NOMO-1 treated with dmso at 0.1 percent for 144 hours (cell line): ENCODE results near the gene SMG5.
"Not testable (repeated sequence)": the region's sequence is repeated elsewhere in the genome, so short reads cannot be mapped to it uniquely, and the experiment has no call there.

Experiments used
- DNase-seq: peaks from one replicate; lab custom pipeline; 2025; ENCODE audit not compliant: unreplicated experiment; lab: John Stamatoyannopoulos, UW

The SMG5 gene

DNA sequence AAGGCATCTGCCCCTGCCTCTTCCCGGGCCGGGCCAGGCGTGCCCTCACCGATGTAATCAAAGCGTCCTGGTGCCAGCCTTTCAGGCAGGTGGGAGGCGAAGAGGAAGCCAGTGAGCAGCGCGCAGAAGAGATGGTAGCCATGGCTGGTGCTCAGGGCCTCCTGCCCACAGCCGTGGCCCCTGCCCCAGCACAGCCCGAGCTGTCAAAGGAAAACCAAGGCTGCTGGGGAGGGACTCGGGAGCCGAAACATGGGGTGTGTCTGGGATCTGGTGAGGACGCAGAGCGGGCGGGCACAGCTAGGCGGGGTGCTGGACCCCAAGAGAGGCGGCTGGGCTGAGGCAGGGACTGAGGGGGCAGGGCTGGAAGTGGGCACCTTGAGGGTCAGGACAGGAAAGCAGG, 37.9 kb downstream of the SMG5 start:
- no peak for DNase-seq

DNA sequence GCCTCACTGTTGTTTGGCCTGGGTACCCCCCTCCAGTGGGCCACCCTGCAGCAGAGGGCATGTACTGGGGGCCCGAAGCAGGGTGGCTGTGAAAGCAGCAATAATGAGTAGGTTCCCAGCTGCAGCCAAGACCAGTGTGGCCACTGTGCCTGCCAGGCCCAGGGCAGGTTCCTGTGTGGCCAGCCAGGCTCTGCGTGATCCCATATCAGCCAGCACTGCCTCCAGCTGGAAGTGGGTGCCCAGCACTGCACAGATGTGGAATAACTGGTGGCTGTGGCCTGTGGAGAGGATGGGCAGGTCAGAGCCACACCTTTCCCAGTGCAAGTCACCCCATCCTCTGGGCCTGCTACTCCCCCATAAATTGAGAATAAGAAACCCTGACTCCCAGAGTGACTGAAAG, 38.5 kb downstream of the SMG5 start:
- DNase-seq: no peak

DNA sequence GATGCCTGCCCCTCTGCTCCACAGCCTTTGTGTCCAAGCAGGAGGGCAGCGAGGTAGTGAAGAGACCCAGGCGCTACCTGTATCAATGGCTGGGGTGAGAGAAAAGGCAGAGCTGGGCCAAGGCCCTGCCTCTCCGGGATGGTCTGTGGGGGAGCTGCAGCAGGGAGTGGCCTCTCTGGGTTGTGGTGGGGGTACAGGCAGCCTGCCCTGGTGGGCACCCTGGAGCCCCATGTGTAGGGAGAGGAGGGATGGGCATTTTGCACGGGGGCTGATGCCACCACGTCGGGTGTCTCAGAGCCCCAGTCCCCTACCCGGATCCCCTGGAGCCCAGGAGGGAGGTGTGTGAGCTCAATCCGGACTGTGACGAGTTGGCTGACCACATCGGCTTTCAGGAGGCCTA, 39.9 kb downstream of the SMG5 start:
- no peak for DNase-seq

DNA sequence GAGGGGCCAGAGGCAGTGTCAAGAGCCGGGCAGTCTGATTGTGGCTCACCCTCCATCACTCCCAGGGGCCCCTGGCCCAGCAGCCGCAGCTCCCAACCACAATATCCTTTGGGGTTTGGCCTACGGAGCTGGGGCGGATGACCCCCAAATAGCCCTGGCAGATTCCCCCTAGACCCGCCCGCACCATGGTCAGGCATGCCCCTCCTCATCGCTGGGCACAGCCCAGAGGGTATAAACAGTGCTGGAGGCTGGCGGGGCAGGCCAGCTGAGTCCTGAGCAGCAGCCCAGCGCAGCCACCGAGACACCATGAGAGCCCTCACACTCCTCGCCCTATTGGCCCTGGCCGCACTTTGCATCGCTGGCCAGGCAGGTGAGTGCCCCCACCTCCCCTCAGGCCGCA, 40.7 kb downstream of the SMG5 start, which contains the start of gene BGLAP:
BGLAP (plus strand) TSS at position 259 of the 400 bp plus-strand sequence; CDS start at position 307, 48 bp downstream.
- no peak for DNase-seq

DNA sequence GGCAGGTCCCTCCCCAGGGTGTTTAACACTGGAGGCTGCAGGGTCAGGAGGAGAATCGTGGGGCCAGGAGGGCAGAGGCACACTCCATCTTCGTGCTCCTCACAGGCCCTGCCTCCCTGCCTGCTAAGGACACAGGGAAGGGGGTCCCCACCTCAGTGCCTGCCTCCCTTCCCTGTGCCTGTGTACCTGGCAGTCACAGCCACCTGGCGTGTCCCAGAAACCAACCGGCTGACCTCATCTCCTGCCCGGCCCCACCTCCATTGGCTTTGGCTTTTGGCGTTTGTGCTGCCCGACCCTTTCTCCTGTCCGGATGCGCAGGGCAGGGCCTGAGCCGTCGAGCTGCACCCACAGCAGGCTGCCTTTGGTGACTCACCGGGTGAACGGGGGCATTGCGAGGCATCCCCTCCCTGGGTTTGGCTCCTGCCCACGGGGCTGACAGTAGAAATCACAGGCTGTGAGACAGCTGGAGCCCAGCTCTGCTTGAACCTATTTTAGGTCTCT, 41.3 kb downstream of the SMG5 start:
- no peak for DNase-seq

DNA sequence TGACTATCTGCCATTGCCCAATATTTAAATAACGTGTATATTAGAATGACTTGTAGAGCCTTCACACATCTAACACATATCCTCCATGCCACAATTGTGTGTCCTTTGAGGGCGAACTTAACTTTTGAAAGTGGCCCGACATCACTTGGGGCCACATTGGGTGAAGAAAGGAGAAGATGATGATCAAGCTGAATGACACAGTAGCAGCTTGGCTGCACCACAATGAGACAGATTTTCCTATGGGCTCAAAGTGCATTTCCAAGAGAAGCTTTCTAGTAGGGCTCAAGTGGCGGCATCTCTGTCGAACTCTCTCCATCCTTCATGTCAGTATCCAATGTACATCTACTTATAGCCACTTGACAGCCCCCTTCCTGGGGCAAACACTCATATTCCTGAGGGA, 44.4 kb downstream of the SMG5 start:
- no peak for DNase-seq

DNA sequence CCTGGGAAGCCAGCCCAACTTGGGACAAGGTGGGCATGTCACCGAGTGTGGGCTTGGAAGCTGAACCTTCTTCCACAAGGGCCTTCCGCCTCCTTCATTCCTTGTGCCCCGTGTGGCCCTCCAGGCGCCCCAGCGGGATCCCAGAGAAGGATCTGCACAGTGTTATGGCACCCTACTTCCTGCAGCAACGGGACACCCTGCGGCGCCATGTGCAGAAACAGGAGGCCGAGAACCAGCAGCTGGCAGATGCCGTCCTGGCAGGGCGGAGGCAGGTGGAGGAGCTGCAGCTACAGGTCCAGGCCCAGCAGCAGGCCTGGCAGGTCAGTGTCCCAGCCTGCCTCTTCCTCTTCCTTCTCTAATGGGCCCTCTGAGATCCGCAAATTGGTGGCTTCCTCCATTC, 46.5 kb downstream of the SMG5 start:
- no peak for DNase-seq

DNA sequence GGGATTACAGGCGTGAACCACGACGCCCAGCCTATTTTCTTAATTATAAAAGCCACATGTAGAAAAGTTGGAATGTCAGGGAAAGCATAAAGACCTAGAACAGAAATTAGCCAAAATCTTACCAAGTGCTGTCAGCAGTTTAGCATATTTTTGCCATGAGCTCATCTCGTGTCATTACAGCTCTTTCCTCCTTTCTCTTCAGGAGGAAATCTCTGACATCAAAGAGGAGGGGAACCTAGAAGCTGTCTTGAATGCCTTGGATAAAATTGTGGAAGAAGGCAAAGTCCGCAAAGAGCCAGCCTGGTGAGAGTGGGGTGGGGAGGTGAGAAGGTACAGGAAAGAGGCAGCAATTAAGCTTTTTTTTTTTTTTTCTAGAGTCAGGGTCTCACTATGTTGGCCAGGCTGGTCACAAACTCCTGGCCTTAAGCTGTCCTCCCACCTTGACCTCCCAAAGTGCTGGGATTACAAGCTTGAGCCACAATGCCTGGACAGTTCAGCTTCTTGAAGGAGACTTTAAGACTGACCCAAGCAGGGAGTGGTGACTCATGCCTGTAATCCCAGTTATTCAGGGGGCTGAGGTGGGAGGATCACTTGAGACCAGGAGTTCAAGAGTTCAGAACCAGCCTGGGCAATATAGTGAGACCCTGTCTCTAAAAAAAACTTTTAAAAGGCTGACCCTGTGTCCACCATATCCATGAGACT, 49.0 kb downstream of the SMG5 start:
- DNase-seq: no peak

DNA sequence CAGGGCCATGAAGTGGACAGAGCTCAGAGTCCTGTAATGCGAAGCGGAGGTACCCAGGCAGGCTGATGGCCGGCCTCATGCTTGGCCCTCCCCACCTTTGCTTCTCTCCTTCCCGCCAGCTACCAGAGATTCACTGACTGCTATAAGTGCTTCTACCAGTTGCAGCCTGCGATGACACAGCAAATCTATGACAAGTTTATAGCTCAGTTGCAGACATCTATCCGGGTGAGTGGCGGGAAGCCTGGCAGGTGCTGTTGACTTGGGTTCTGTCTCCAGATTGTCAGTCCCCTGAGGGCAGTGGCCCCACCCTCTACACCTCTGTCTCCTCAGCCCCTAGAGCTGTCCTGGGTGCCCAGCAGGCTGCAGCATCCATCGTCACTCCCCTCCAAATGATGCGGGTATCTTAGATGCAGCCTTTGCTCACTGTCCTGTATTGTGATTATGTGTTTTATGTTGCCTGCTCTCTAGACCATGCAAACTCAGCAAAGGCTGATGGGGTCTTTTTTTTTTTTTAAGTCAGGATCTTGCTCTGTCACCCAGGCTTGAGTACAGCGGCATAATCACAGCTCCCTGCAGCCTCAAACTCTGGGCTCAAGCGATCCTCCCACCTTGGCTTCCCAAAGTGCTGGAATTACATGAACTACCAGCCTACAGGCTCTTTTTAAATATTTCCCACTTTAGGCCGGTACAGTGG, 50.3 kb downstream of the SMG5 start:
- no peak for DNase-seq

DNA sequence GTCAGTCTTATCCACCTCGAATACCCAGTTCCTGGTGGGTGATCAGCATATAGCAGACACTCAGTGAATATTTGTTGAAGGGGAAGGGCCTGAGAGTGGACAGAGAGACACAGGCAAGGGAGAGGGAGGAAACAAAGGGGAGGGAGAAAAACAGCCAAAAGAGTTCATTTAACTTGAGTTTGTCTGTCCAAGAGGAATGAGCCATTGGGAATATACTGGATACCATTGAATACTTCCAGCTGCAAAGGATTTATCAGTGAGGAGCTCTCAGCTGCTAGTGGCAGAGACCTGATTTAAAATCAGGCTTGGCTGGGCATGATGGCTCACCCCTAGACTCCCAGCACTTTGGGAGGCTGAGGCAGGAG, 52.2 kb downstream of the SMG5 start:
- DNase-seq: no peak

DNA sequence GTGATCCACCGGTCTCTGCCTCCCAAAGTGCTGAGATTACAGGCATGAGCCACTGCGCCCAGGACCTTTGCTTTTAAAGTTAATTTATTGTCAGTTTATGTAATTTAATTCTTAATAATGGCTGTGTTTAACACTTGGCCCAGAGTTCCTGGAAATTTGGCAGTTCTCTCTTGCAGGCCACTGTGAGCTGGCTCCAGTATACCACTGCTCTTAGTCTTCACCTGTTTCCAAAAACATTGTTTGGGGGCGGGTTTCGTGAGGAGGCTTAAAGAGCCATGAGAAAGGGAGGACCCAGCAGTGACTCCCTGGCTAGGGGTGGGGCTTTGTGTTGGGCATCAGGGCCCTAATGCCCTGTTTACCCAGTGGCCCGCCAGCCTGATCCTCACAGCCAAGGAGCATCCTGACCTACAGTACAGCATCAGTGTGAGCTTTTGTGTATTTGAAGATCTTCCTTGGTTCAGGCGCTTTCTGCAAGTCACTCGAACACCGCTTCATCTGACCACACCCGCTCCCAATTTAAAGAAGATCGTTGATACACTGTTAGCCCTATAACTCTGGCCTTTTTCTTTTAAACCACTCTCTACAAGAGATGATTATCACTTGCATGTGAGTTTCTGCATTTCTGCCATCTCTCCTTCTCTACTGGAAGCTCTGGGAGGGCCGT, 52.7 kb downstream of the SMG5 start:
- no peak for DNase-seq

DNA sequence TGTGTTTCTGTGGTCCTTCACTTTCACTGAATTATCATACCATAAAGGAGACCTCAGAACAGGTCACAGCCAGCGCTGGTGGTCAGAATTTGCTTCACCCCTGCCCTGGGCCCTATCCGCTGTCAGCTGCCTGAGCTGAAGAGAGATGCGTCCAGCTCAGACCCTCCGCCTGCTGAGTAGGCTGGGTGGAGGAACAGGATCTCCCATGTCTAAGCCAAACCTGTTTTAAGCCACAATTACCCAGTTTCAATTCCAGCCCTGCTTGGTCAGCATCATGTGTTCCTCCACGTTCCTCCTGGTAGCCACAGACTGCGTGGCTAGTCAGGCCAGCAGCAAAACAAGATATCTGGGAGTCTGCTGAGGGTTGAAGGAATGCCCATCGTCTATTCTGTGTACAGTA, 54.1 kb downstream of the SMG5 start:
- DNase-seq: no peak

DNA sequence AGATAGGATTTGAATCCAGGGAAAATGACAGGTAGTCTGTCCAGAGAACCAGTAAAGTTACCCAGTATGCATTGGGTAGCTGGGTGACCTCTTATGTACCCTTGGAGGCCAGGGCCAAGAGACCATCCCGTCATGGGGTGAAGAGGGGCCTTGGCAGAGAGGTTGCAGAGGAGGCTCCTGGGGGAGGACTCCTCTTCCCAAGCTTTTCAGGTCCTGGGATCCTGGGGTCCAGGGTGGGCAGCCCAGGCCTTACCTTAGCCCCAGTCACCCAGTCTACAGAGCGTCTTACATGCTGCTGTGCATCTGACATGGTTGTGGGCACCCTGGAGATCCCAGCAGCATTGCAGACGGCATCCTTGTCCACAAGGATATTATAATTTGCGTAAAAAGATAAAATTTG, 55.8 kb downstream of the SMG5 start:
- no peak for DNase-seq

DNA sequence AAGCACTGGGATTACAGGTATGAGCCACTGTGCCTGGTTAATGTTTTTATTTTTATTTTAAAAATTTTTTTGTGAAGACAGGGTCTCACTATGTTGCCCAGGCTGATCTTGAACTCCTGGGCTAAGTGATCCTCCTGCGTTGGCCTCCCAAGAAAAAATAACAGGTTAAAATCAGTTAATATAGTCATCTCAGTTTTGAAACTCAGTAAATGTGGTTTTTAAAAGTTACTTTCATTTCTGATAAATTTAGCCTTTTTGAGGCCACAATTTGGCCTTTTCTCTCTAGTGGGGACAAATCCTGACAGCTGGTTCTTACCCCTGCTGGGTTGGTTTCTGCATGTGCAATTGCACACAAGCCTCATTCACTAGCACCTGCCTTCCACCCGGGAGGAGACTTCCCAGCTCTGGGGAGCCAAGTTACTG, 56.5 kb downstream of the SMG5 start:
- DNase-seq: no peak

DNA sequence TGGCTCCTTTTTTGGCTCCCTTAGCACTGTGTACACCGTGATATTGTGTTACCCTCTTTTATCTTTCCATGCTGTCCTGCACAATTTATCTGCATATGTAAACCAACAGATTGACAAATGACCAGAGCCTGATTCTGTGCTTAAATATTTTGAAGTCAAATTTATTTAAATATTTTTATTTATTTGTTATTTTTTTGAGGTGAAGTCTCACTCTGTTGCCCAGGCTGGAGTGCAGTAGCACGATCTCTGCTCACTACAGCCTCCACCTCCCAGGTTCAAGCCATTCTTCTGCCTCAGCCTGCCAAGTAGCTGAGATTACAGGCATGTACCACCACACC, 57.0 kb downstream of the SMG5 start:
- no peak for DNase-seq

DNA sequence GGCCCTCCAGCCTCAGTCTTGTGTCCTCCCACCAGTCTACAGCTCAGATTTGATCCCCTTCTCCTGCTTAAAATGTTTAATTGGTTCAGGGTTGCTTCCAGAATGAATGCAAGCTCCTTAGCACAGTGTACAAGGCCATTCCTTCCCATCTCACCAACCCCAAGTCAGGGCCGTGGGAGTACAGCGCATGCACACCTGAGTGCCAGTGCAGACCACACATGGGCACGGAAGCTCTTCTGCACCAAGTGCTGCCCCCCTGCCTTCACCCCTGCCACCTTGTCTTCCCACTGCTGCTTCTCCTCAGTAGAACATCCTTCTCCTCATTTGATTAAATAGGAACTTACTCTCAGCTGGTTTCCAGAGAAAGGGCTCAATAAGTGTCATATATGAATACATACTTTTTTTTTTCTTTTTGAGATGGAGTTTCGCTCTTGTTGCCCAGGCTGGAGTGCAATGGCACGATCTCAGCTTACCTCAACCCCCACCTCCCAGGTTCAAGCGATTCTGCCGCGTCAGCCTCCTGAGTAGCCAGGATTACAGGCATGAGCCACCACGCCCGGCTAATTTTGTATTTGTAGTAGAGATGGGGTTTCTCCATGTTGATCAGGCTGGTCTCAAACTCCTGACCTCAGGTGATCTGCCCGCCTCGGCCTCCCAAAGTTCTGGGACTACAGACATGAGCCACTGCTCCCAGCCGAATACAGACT, 60.5 kb downstream of the SMG5 start:
- DNase-seq: no peak

DNA sequence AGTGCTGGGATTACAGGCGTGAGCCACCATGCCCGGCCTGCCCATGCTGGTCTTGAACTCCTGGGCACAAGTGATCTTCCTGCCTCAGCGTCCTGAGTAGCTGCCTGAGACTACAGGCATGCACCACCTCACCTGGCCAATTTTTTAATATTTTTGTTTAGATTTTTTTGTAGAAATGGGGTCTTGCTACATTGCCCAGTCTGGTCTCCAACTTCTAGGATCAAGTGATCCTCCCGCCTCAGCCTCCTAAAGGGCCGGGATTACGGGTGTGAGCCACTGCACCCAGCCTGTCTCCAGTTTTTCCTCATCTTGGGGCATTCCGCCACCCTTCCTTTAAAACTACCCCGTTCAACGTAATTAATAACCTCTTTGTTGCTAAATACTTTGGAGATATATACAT, 62.4 kb downstream of the SMG5 start:
- DNase-seq: no peak

DNA sequence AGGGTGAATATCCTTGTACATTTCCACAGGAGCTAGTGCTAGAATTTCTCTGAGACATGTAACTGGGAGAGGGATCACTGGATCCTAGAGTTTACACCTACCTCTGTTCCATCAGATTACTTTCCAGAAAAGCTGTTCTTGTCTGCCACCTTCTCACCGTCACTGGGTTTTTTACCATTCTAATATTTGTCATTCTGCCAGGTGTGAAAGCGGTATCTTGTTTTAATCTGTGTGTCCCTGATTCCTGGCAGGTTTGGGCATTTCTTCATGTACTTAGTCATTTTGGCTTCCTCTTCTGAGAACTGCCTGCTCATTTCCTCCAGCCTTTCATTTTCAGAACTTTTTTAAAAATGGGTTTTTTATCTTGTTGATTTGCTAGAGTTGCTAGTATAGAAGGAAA, 64.8 kb downstream of the SMG5 start:
- DNase-seq: no peak

DNA sequence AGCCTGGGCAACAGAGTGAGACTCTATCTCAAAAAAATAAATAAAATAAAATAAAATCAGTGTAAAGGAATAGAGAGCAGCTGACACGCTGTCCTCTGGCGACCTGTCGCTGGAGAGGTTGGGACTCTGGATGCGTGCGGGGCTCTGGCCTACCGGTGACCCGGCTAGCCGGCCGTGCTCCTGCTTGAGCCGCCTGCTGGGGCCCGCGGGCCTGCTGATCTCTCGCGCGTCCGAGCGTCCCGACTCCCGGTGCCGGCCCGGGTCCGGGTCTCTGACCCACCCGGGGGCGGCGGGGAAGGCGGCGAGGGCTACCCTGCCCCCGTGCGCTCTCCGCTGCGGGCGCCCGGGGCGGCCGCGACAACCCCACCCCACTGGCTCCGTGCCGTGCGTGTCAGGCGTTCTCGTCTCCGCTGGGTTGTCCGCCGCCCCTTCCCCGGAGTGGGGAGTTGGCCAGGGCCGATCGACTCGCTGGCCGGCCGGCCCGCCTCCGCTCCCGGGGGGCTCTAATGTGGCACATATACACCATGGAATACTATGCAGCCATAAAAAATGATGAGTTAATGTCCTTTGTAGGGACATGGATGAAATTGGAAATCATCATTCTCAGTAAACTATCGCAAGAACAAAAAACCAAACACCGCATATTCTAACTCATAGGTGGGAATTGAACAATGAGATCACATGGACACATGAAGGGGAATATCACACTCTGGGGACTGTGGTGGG, 66.1 kb downstream of the SMG5 start:
- DNase-seq: not testable (repeated sequence)

DNA sequence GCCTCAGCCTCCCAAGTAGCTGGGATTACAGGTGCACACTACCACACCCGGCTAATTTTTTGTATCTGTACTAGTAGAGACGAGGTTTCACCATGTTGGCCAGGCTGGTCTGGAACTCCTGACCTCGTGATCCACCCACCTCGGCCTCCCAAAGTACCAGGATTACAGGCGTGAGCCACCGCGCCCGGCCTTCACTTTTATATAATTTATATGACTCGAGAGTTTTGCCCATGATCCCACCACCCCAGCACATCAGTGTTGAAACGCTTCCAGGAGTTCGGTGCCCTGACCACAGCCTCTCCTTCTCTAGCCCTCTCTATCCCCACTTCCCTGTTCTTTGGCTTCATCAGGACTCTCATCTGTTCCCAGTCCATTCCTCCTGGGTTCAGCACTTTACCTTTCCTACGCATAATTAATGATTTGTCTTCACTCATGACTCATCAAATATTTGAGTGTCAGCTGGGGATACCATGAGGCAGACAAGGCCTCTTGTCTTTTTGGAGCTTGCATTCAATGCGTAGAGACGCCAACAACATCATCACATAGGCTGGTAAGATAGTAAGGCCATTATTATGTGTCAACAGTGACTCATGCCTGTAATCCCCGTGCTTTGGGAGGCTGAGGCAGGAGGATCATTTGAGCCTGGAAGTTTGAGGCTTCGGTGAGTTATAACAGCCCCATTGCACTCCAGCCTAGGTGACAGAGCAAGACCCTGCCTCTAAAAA, 68.4 kb downstream of the SMG5 start:
- DNase-seq: no peak

DNA sequence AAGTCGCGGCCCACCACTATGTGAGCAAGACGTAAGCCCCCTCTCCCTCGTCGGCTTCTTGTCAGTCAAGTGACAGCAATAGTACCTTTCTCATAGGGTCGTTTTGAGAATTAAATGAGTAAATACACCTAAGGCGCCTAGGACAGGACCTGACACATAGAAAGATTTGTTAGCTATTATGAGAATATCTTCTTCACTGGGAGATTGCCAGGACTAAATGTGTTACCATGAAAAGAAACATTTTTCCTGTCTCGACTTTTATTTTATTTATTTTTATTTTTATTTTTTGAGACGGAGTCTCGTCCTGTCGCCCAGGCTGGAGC, 69.0 kb downstream of the SMG5 start:
- no peak for DNase-seq
